ENCODE results near the gene ZNF688. TPM values are rescaled to one million over a fixed set of nuclear protein-coding genes. Genes with fewer than 3 reads are reported as not detected.
A peak's percentile ranks its signal among the peaks of the same experiment; 100 is the strongest.

The ZNF688 gene
- total and polyA plus RNA-seq, 2 donors from 2014 or later = 16.7 to 32.7 TPM

- peak; percentile 46 to 89 (median 66) for DNase-seq
- TF ChIP-seq, protein P1, sequence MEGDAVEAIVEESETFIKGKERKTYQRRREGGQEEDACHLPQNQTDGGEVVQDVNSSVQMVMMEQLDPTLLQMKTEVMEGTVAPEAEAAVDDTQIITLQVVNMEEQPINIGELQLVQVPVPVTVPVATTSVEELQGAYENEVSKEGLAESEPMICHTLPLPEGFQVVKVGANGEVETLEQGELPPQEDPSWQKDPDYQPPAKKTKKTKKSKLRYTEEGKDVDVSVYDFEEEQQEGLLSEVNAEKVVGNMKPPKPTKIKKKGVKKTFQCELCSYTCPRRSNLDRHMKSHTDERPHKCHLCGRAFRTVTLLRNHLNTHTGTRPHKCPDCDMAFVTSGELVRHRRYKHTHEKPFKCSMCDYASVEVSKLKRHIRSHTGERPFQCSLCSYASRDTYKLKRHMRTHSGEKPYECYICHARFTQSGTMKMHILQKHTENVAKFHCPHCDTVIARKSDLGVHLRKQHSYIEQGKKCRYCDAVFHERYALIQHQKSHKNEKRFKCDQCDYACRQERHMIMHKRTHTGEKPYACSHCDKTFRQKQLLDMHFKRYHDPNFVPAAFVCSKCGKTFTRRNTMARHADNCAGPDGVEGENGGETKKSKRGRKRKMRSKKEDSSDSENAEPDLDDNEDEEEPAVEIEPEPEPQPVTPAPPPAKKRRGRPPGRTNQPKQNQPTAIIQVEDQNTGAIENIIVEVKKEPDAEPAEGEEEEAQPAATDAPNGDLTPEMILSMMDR (IDR thresholded peaks at IDR 0.05; ENCODE audit: borderline replicate concordance, extremely low read depth, insufficient read depth) = no peak
- Histone ChIP-seq H3K4me3 (ENCODE audit: low read length in 3 of 3) (peak overlapping the region; percentile 87 to 96 (median 93)), H3K36me3 (ENCODE audit: control insufficient read depth in 2 of 3, insufficient read depth in 3 of 3, low read length in 3 of 3) (peaks cover 0 to 13% (median 2%) of the 10 kb centered on the region in 3 donors), H3K4me1 (ENCODE audit: control insufficient read depth in 2 of 3, insufficient read depth in 2 of 3, low read depth in 1 of 3, low read length in 3 of 3) (peaks cover 0 to 16% (median 11%) of the 10 kb centered on the region in 3 donors), H3K9me3 (ENCODE audit: control insufficient read depth in 2 of 3, insufficient read depth in 1 of 3, low read length in 3 of 3) (no peaks in the 10 kb centered on the region), H3K27me3 (ENCODE audit: control insufficient read depth, insufficient read depth, low read length) (no peaks in the 10 kb centered on the region), H3K9ac (ENCODE audit: low read length in 3 of 3) (peak overlapping the region; percentile 84 to 100 (median 94)), H3K27ac (ENCODE audit: low read depth in 2 of 2, low read length in 2 of 2) (peak overlapping the region; percentile 85 to 97)
- no peak for FAIRE-seq
- intact Hi-C loops (cut with DNase I) = no loop called here
These were observed 37.8 kb upstream of the ZNF688 start for GRCh38 chr16:30609002-30609925.

DNA sequence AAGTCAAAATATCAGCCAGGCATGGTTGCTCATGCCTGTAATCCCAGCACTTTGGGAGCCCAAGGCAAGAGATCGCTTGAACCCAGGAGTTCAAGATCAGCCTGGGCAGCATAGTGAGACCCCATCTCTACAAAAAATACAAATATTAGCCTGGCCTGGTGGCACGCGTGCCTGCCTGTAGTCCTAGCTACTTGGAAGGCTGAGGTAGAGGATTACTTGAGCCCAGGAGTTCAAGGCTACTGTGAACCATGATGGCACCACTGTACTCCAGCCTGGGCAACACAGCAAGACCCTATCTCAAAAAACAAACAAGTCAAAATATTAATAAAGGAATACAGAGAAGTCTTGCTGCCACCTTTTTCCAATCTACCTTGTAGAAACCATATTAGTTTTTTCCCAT is 34.5 kb upstream of the ZNF688 start:
- TF ChIP-seq, protein P1 (IDR thresholded peaks at IDR 0.05; ENCODE audit: borderline replicate concordance, extremely low read depth, insufficient read depth) = no peak
- intact Hi-C loops (cut with DNase I) = no loop called here
- FAIRE-seq = no peak
- no peak for DNase-seq
- no peak overlapping the region for H3K9ac ChIP-seq (ENCODE audit: low read length in 3 of 3)
- H3K4me3 ChIP-seq (ENCODE audit: low read length in 3 of 3) = peak overlapping the region in 1 of 3 donors; percentile 37
- no peaks in the 10 kb centered on the region for H3K9me3 ChIP-seq (ENCODE audit: control insufficient read depth in 2 of 3, insufficient read depth in 1 of 3, low read length in 3 of 3)
- H3K36me3 ChIP-seq (ENCODE audit: control insufficient read depth in 2 of 3, insufficient read depth in 3 of 3, low read length in 3 of 3) = peaks cover 2 to 13% (median 9%) of the 10 kb centered on the region in 3 donors
- no peak overlapping the region for H3K27ac ChIP-seq (ENCODE audit: low read depth in 2 of 2, low read length in 2 of 2)
- H3K4me1 ChIP-seq (ENCODE audit: control insufficient read depth in 2 of 3, insufficient read depth in 2 of 3, low read depth in 1 of 3, low read length in 3 of 3) = peaks cover 0 to 23% (median 11%) of the 10 kb centered on the region in 3 donors
- H3K27me3 ChIP-seq (ENCODE audit: control insufficient read depth, insufficient read depth, low read length) = no peaks in the 10 kb centered on the region

DNA sequence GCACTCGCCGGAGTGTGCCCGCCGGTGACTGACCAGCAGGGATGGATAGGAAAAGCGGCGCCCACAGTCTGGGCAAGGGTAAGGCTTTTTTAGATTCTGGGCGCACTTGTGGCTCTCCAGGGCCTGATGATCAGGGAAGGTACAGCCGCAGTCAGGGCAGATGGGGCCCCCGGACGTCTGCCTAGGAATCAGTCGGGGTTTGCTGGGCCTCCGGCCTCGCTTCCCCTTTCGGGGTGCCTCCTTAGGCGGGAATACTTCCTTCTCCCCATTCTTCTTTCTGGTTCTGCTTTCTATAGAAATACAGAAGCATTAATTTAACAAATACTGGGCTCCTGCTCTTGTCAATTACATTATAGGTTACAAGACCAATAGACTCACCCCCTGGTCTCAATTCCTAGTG is 33.6 kb upstream of the ZNF688 start:
- FAIRE-seq (no peak), DNase-seq (peak in 1 of 5 donors; percentile 68)
- Histone ChIP-seq H3K9ac (ENCODE audit: low read length in 3 of 3) (peak overlapping the region in 1 of 3 donors; percentile 2), H3K9me3 (ENCODE audit: control insufficient read depth in 2 of 3, insufficient read depth in 1 of 3, low read length in 3 of 3) (no peaks in the 10 kb centered on the region), H3K27ac (ENCODE audit: low read depth in 2 of 2, low read length in 2 of 2) (no peak overlapping the region), H3K27me3 (ENCODE audit: control insufficient read depth, insufficient read depth, low read length) (no peaks in the 10 kb centered on the region), H3K4me1 (ENCODE audit: control insufficient read depth in 2 of 3, insufficient read depth in 2 of 3, low read depth in 1 of 3, low read length in 3 of 3) (peaks cover 0 to 23% (median 11%) of the 10 kb centered on the region in 3 donors), H3K36me3 (ENCODE audit: control insufficient read depth in 2 of 3, insufficient read depth in 3 of 3, low read length in 3 of 3) (peaks cover 2 to 13% (median 9%) of the 10 kb centered on the region in 3 donors), H3K4me3 (ENCODE audit: low read length in 3 of 3) (peak overlapping the region in 2 of 3 donors; percentile 25 to 59)
- TF ChIP-seq, protein P1 (IDR thresholded peaks at IDR 0.05; ENCODE audit: borderline replicate concordance, extremely low read depth, insufficient read depth) = no peak
- intact Hi-C loops (cut with DNase I) = no loop called here
